Transverse colon (tissue), 4 donors: ENCODE results near the gene CCT5.

ENCODE experiments used
- POLR2AphosphoS5 ChIP-seq, 3 donors: sonication (generic); formaldehyde crosslinking; IDR thresholded peaks; one replicate each; pipeline ENCODE4 v1.6.1; 2016; ENCODE audit warnings: antibody characterized with exemption in 3 of 3
- TF ChIP-seq, protein P1 (sequence below), 5 experiments: fragments of 200-600 bp in 3 of 5; fragments of 450-650 bp in 2 of 5; sonication (generic) in 3 of 5; IDR thresholded peaks; 1 replicate in 2 of 5; 2 replicates in 3 of 5; pipeline ENCODE4 v1.5.1; 2016 to 2017; ENCODE audit warnings: antibody characterized with exemption in 5 of 5, inconsistent platforms in 3 of 5, mild to moderate bottlenecking in 2 of 5, moderate library complexity in 1 of 5

DNA sequence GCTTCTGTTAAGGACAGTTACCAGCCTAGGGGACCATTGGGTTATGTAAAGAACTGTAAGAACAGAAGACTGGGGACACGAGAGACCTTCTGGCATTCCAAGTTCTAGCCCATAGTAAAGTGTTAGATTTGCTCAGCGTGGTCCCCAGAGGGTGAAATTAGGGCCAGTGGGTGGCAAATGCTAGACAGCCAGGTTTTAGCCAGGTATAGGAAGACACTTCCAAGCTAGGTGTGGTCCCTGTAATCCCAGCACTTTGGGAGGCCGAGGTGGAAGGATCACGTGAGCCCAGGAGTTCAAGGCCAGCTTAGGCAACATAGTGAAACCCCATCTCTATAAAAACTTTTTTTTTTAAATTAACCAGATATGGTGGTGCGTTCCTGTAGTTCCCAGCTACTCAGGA is 34.7 kb upstream of the CCT5 start:
- TF ChIP-seq POLR2AphosphoS5 (IDR thresholded peaks at IDR 0.05): no peak
- TF ChIP-seq, protein P1, sequence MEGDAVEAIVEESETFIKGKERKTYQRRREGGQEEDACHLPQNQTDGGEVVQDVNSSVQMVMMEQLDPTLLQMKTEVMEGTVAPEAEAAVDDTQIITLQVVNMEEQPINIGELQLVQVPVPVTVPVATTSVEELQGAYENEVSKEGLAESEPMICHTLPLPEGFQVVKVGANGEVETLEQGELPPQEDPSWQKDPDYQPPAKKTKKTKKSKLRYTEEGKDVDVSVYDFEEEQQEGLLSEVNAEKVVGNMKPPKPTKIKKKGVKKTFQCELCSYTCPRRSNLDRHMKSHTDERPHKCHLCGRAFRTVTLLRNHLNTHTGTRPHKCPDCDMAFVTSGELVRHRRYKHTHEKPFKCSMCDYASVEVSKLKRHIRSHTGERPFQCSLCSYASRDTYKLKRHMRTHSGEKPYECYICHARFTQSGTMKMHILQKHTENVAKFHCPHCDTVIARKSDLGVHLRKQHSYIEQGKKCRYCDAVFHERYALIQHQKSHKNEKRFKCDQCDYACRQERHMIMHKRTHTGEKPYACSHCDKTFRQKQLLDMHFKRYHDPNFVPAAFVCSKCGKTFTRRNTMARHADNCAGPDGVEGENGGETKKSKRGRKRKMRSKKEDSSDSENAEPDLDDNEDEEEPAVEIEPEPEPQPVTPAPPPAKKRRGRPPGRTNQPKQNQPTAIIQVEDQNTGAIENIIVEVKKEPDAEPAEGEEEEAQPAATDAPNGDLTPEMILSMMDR (IDR thresholded peaks at IDR 0.05): no peak
